GM19468 (cell line): ENCODE results near the gene NR4A1.

Source experiments
- ATAC-seq: cut with Tn5 transposase; IDR thresholded peaks from one replicate; pipeline ENCODE4 v1.9.1; 2021; ENCODE audit warnings: mild to moderate bottlenecking, moderate library complexity, moderate number of reproducible peaks; ENCODE audit not compliant: unreplicated experiment; ENCODE audit errors: extremely low read depth

The NR4A1 gene

GRCh38 chr12:52073531-52074381 lies 22.5 kb downstream of the NR4A1 start:
- no peak for ATAC-seq

DNA sequence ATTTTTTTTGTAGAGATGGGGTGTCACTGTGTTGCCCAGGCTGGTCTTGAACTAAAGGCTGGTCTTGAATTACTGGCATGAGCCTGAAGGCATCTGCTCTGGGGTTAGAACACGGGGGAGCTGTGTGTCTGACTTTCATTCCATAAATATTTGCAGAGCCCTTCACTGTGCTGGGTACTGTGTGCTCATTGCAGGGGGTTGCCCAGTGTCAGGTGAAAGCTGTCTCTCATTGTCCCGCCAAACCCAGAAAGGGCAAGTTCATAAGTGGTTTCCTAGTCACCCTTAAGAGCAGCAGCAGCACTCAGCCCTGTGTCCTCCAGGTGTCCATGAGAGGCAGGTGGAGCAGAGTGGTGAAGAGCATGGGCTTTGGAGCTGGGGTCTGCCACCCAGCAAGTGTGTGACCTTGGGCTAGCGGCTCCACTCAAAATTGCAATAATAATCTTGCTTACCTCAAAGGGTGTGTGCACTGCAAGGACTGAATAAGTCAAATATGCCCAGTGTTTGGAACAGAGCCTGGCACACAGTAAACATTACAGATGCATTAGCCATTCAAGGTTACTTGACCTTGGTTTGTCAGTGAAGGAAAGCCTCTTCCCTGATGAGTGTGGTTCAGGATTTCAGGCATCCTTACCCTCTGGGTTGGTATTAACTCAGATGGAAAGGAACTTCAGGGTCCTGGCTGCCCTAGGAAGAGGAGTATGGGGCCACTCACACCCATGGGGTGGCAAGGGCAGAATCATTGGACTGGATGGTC lies 23.9 kb downstream of the NR4A1 start:
- no peak for ATAC-seq

- ATAC-seq = no peak
Measured at GRCh38 chr12:52076811-52077210, 25.6 kb downstream of the NR4A1 start.

DNA sequence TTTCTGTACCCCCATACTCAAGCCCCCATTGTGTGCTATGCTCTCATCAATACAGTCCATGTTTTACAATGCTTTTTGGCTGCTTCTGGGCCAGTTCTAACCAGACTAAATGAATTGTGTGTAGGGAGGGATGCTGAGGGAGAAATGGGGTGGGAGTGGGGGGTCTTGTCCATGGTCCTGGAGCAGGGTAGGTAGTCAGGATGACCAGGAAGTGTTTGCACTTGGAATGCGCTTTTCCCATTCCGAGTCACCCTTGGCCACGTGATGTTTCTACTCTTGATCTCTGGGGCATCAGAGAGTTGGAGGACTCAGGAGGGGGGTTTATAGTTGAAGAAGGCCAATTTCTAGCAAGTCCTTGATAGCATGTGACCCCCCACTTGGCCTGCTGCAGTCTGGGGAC lies 27.0 kb downstream of the NR4A1 start:
- no peak for ATAC-seq

DNA sequence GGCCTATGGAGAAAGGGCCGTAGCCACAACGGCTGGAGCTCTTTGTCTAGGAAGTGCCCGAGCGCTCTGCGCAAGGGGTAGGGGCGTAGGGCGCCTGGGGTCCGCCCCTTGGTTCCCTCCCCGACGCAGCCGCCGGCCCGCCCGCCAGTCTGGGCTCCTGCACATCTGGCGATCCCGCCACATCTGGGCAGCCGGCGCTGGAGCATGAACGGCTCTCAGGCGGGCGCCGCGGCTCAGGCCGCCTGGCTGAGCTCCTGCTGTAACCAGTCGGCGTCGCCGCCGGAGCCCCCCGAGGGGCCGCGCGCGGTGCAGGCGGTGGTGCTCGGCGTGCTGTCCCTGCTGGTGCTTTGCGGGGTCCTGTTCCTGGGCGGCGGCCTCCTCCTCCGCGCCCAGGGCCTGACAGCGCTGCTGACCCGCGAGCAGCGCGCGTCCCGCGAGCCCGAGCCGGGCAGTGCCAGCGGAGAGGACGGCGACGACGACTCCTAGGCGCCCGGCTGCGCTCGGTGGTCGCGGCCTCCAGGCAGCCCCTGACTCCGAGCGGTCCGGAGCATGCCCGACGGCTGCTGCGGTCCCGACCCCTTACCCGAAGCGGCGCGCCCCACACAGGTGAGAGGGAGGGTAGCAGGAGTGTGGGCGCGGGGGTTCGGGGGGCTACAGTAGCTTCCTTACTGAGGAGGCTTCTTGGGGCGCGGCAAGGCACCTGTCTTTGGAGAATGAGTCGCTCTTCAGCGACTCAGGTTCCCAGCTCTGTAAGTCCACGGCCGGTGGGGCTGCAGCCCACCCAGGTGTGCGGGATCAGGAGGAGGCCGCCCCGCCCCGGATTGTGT lies 28.5 kb downstream of the NR4A1 start, which contains the start of gene SMIM41:
TSS of gene SMIM41 (plus strand) at position 129 of the 827 bp plus-strand sequence. CDS start at position 205, 76 bp downstream.
- no peak for ATAC-seq

DNA sequence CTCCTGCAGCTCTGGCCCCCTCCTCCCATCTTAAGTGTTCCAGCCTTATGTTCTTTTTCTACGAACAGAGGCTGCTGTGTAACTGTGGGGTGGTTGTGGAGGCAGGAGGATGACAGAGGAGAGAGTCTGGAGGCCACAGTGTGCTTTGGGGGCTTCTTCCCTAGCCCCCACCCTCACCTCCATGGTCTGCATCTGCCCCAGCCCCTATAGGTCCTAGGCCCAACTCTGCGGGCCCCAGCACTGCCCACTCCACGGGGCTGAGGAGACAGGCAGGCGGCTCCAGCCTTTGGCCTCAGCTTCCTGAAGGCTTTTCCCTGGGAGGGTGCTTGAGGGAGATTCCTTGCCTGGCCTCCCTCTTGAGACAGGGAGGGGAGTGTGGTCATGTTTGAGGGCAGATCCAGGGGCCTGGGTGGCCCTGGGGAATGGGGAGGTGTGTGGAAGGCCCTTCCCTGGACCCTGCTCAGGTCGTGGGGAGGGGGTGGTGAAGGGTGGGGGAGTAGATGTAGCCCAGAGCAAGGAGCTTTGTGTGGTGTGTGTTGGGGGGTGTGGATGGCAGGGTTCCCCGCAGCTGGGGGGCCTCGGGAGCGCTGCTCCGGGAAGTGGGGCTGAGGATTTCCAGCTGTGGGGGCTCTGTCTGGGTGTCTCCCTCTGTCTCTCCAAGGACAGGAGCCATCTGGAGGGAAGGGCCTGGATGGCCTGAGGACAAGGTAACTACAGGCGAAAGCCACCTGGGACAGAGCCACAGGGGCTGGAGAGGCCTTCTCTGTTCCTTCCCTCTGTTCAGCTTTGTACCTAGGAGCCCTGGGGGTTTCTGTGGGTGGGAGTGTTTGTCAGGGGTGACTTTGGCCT lies 29.4 kb downstream of the NR4A1 start:
- no peak for ATAC-seq

GRCh38 chr12:52081263-52081733 lies 30.1 kb downstream of the NR4A1 start:
- ATAC-seq = peak; percentile 86

DNA sequence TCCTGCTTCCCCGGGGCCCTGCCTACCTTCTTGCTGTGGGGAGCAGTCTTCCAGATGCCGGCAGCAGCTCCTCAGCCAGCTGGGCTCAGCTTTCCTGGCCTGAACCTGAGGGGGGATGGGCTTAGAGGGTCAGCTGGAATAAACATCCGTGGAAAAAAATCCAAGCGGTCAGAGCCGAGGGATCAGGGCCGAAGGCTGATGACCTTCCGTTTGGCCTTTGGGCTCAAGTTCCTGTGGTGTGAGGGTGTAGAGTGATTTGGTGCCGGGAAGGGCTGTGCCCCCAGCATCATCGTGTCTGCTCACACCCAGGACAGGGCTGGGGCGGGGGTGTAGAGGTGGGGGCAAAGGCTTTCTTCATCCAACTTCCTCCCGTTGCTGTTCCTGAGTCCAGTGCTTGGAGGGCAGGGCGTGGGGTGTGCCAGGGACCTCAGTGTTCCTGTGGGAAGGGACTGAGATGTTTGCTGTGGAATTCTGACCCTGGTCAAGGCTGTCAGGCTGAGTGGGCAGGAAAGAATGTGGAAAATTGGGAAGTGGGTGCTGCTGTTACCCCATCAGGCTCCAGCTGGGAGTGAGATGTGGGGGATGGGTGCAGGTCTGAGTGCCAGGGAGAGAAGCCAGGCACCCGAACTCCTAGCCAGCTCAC lies 30.9 kb downstream of the NR4A1 start:
- ATAC-seq = no peak

- ATAC-seq = no peak
Measured at GRCh38 chr12:52082669-52082987, 31.4 kb downstream of the NR4A1 start.

DNA sequence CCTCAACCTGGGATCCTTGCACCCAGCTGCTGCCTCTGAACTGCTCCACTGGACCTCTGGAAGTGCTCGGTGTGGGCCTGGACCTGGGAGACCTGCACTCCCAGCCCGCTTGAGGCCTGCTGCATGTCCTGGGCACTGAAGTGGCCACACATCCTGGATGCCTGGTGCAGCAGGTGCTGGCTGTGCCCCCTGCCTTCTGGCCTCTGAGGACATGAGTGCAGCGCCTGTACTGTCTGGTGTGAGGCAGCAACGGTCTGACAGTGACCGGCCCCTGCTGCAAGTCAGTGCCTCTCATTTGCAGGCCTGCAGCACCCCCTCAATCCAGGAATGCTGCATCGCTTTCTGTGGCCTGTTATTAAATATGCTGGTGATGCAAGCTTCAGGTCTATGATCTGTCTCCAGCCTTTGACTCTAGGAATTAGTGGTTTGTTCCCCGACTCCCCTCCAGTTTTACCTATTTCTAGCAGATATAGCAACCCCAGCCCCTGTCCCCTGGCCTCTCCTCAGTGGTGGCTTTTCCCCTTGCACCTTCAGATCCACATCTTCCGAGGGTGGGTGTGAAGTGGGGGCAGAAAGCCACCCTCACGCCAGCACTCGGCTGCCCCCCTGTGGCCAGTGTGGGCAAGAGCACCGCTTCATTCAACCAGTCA lies 31.9 kb downstream of the NR4A1 start:
- no peak for ATAC-seq

DNA sequence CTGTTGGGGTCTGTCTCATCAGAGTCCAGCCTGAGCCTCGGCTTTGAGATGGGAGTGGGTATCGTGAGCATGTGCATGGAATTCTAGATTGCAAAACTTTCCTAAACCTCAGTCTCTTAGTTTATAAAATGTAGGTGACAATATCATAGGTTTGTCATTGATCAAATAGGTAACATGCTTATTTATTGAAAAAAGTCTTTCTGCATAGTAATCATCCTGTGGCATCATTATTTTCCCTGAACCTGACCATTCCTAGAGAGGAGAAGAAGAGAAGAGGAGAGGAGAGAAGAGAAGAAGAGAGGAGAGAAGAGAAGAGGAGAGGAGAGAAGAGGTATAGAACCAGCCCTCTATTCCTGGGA lies 32.4 kb downstream of the NR4A1 start:
- no peak for ATAC-seq

- no peak for ATAC-seq
Measured at GRCh38 chr12:52084491-52085231, 33.4 kb downstream of the NR4A1 start.

DNA sequence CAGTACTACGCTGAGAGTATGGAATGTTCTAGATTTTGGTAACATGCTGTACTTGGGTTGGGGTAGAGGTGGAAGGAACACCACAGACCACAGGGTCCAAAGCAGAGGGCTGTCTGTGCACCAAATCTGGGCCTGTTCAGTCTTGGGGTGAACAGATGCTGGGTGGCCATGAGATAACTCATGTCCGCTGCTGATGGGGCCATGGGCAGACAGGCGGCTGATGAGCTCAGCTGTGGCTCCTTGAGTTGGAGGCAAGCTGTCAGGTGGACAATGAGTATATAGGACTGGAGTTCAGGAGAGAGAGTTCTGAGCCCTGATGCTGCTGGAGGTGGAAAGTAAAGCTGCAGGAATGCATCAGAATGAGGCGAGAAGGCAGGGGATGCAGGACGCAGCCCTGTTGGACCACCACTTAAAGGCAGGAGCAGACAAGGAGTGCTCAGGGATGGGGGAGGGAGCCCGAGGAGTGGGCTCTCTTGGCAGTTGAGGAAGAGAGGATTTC lies 34.5 kb downstream of the NR4A1 start:
- no peak for ATAC-seq

- ATAC-seq = no peak
Measured at GRCh38 chr12:52086366-52086765, 35.1 kb downstream of the NR4A1 start.

- ATAC-seq = no peak
Measured at GRCh38 chr12:52086944-52087835, 35.9 kb downstream of the NR4A1 start.

GRCh38 chr12:52087961-52088820 lies 36.9 kb downstream of the NR4A1 start:
- ATAC-seq = no peak
